ENCODE results near the gene AGBL2. TPM values are rescaled to one million over a fixed set of nuclear protein-coding genes. Genes with fewer than 3 reads are reported as not detected.

The AGBL2 gene
- total RNA-seq, 2 experiments from 2014 or later: 4.5 to 7.1 TPM

DNA sequence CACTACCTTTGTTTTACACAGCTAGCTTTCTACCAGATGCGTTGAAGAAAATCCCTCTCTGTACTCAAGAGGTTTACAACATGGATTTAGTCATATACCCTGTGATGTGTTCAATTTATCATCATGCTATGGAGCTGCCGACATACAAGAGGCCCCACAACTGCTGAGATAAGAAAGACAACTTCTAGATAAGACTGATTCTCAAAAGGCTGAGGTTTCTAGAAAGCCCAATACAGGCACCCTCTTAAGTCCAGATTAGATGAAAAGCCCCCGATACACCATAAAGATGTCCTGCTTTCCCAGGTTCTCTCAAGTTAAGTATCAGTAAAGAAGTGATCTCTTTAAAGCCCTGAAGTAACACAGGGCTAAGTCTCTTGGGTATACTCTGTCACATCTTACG lies 87.1 kb downstream of the AGBL2 start:
- Mint-ChIP-seq H3K4me3 (no peak overlapping the region), H3K27ac (no peak overlapping the region), H3K4me1 (ENCODE audit: low read depth) (no peaks in the 10 kb centered on the region), H3K27me3 (no peaks in the 10 kb centered on the region), H3K9me3 (no peaks in the 10 kb centered on the region), H3K36me3 (ENCODE audit: low read depth) (peaks cover 44% of the 10 kb centered on the region)
- DNase-seq (no peak), ATAC-seq (no peak)
- TF ChIP-seq, protein P1, sequence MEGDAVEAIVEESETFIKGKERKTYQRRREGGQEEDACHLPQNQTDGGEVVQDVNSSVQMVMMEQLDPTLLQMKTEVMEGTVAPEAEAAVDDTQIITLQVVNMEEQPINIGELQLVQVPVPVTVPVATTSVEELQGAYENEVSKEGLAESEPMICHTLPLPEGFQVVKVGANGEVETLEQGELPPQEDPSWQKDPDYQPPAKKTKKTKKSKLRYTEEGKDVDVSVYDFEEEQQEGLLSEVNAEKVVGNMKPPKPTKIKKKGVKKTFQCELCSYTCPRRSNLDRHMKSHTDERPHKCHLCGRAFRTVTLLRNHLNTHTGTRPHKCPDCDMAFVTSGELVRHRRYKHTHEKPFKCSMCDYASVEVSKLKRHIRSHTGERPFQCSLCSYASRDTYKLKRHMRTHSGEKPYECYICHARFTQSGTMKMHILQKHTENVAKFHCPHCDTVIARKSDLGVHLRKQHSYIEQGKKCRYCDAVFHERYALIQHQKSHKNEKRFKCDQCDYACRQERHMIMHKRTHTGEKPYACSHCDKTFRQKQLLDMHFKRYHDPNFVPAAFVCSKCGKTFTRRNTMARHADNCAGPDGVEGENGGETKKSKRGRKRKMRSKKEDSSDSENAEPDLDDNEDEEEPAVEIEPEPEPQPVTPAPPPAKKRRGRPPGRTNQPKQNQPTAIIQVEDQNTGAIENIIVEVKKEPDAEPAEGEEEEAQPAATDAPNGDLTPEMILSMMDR (IDR thresholded peaks at IDR 0.05): no peak
- intact Hi-C loops (cut with micrococcal nuclease): no loop called here
- POLR2A ChIA-PET: interaction anchor here (0.6 kb wide), 1 partner anchor 24 kb away, joined by 3 read pairs; no protein-coding TSS in a partner anchor
- CTCF ChIA-PET: interaction anchor here (0.6 kb wide), 1 partner anchor 14 kb away, joined by 3 read pairs; the partner anchor contains the start of gene MTCH2

DNA sequence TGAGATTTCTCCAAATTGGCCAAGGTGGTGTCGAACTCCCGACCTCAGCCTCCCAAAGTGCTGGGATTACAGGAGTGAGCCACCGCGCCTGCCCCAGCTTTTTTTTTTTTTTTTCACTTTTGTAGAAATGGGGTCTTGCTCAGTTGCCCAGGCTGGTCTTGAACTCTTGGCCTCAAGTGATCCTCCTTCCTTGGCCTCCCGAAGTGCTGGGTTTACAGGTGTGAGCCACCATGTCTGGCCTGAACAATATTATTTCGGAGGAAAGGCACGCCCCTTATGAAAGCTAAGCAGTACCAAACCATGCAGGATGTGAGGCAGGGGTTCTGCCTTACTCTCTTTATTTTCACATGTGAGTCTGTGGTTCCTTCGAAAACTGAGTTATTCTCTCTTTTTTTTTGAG lies 88.9 kb downstream of the AGBL2 start:
- H3K4me1 Mint-ChIP-seq (ENCODE audit: low read depth): no peaks in the 10 kb centered on the region
- H3K9me3 Mint-ChIP-seq: no peaks in the 10 kb centered on the region
- H3K27ac Mint-ChIP-seq: no peak overlapping the region
- CTCF ChIA-PET: no interaction called here
- POLR2A ChIA-PET: interaction anchor here (1.0 kb wide), 1 partner anchor 118 kb away, joined by 3 read pairs; no protein-coding TSS in a partner anchor
- intact Hi-C loops (cut with micrococcal nuclease): no loop called here
- no peak for ATAC-seq
- no peak for DNase-seq
- peaks cover 38% of the 10 kb centered on the region for H3K36me3 Mint-ChIP-seq (ENCODE audit: low read depth)
- H3K4me3 Mint-ChIP-seq: no peak overlapping the region
- no peaks in the 10 kb centered on the region for H3K27me3 Mint-ChIP-seq
- TF ChIP-seq, protein P1 (IDR thresholded peaks at IDR 0.05): no peak

DNA sequence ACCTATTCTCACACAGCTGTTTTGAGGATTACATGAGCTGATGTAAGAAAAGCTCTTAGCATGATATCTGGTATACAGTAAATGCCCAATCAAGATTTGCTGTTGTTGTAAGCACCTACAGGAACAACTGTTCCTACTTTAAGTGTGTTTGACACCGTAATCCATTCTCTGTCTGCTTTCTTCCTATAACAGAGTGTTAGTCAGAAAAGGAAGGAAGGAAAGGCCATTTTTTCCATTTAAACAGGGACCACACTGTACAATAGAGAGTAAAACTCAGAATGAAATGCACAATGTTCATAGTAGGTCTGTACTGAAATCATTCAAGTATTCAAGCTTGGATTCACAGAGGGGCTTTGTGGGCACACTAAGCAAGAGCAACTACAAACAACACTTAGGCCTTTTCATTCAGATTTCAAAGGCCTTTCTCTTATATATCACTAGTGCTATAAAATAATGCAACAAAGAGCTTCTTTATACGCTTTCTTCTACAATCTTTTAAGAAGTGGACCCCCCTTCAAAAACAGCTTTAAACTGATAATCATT lies 94.3 kb downstream of the AGBL2 start:
- H3K4me1 Mint-ChIP-seq (ENCODE audit: low read depth): no peaks in the 10 kb centered on the region
- H3K4me3 Mint-ChIP-seq: no peak overlapping the region
- H3K27ac Mint-ChIP-seq: peak overlapping the region; percentile 27
- ChIA-PET POLR2A (interaction anchor here (1.0 to 1.4 kb wide), 2 partner anchors 16 to 26 kb away, joined by 3 to 5 read pairs; no protein-coding TSS in a partner anchor), CTCF (no interaction called here)
- H3K9me3 Mint-ChIP-seq: no peaks in the 10 kb centered on the region
- no peaks in the 10 kb centered on the region for H3K27me3 Mint-ChIP-seq
- ATAC-seq: no peak
- peaks cover 24% of the 10 kb centered on the region for H3K36me3 Mint-ChIP-seq (ENCODE audit: low read depth)
- intact Hi-C loops (cut with micrococcal nuclease): no loop called here
- no peak for DNase-seq
- TF ChIP-seq, protein P1 (IDR thresholded peaks at IDR 0.05): no peak

DNA sequence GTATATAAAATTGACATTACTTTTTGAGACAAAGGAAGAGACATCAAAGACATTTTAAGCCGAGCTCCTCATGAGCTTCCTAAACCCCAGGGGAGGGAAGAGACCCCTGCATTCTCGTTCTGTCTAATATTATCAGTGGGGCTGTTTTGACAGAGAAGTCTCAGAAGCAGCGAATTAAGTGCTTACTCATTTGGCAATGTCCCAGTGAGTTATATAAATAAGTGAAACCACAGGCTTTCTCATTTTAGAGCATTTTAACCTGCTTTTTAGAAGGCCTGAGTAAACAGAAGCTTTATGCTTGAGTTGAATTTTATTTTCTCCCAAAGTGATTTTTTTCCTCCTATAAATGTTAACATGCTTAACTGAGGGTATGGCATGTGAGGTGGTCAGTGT lies 97.8 kb downstream of the AGBL2 start:
- no peaks in the 10 kb centered on the region for H3K4me1 Mint-ChIP-seq (ENCODE audit: low read depth)
- TF ChIP-seq, protein P1 (IDR thresholded peaks at IDR 0.05): no peak
- POLR2A ChIA-PET: no interaction called here
- intact Hi-C loops (cut with micrococcal nuclease): no loop called here
- ATAC-seq (no peak), DNase-seq (no peak)
- H3K4me3 Mint-ChIP-seq: no peak overlapping the region
- H3K27ac Mint-ChIP-seq: no peak overlapping the region
- CTCF ChIA-PET: interaction anchor here (1.0 to 1.6 kb wide), 6 partner anchors 12 to 174 kb away, joined by 3 to 6 read pairs (median 4); no protein-coding TSS in a partner anchor
- H3K9me3 Mint-ChIP-seq: no peaks in the 10 kb centered on the region
- H3K27me3 Mint-ChIP-seq: no peaks in the 10 kb centered on the region
- peaks cover 15% of the 10 kb centered on the region for H3K36me3 Mint-ChIP-seq (ENCODE audit: low read depth)

DNA sequence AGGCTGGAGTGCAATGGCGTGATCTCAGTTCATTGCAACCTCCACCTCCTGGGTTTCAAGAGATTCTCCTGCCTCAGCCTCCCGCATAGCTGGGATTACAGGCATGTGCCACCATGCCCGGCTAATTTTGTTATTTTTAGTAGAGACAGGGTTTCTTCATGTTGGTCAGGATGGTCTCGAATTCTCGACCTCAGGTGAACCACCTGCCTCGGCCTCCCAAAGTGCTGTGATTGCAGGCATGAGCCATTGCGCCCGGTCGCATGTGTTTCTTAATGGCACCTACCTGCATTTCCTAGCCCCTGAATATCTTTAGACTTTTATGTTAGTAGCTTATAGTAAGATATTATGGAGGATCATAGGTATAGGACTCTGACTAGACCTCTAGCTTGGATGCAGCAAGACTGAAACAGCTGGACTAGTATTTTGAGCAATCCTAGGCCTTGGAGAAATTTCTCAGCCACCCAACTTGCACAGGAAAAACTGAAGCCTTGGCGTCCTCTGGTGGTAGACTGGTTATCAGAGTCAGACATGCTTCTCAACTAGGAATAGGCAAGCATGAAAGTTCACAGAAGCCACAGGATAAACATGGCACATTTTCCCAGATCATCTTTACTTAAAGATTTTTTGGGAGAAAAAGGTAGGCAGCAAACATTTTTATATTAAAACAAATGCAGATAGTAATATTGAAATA lies 98.3 kb downstream of the AGBL2 start:
- ATAC-seq: no peak
- intact Hi-C loops (cut with micrococcal nuclease): no loop called here
- ChIA-PET CTCF (interaction anchor here (0.6 to 1.6 kb wide), 7 partner anchors 11 to 174 kb away, joined by 3 to 6 read pairs (median 4); no protein-coding TSS in a partner anchor), POLR2A (interaction anchor here (1.1 to 1.4 kb wide), 2 partner anchors 10 to 23 kb away, joined by 4 to 5 read pairs; partner anchors contain the start of gene C1QTNF4)
- DNase-seq: peak; percentile 52
- H3K4me1 Mint-ChIP-seq (ENCODE audit: low read depth): no peaks in the 10 kb centered on the region
- H3K36me3 Mint-ChIP-seq (ENCODE audit: low read depth): peaks cover 15% of the 10 kb centered on the region
- no peak overlapping the region for H3K27ac Mint-ChIP-seq
- H3K4me3 Mint-ChIP-seq: no peak overlapping the region
- TF ChIP-seq, protein P1 (IDR thresholded peaks at IDR 0.05): no peak
- no peaks in the 10 kb centered on the region for H3K9me3 Mint-ChIP-seq
- H3K27me3 Mint-ChIP-seq: no peaks in the 10 kb centered on the region

Data from activated CD8-positive, alpha-beta T cell treated with anti-CD3 and anti-CD28 coated beads for 36 hours (primary cell).